Neural cell (in vitro differentiated cells): ENCODE measurements around the gene LBX2.

ENCODE experiments used
- EP300 ChIP-seq: fragments of 450-650 bp; conservative IDR thresholded peaks from 2 replicates; pipeline ENCODE4 v1.6.1; 2014; ENCODE audit warnings: antibody characterized with exemption, mild to moderate bottlenecking, moderate library complexity; ENCODE audit not compliant: poor library complexity, severe bottlenecking
- EZH2 ChIP-seq: fragments of 200-600, 300-800 bp; shearing (Covaris generic), sonication (generic); IDR thresholded peaks from 2 replicates; pipeline ENCODE4 v1.6.1; 2014; ENCODE audit warnings: antibody characterized with exemption, low read length, borderline replicate concordance, mild to moderate bottlenecking; ENCODE audit not compliant: insufficient read depth, poor library complexity, severe bottlenecking
- POLR2AphosphoS5 ChIP-seq: IDR thresholded peaks from 2 replicates; pipeline ENCODE4 v1.6.1; 2012
- RAD21 ChIP-seq: fragments of 450-650 bp; conservative IDR thresholded peaks from 2 replicates; pipeline ENCODE4 v1.6.1; 2014; ENCODE audit warnings: antibody characterized with exemption, mild to moderate bottlenecking, moderate library complexity
- SMC3 ChIP-seq: fragments of 450-650 bp; conservative IDR thresholded peaks from 2 replicates; pipeline ENCODE4 v1.6.1; 2014; ENCODE audit warnings: antibody characterized with exemption, mild to moderate bottlenecking, moderate library complexity; ENCODE audit not compliant: poor library complexity
- TAF1 ChIP-seq: IDR thresholded peaks from 2 replicates; pipeline ENCODE4 v1.6.1; 2012; ENCODE audit warnings: low read depth
- TF ChIP-seq, protein P1 (sequence below): fragments of 450-650 bp; IDR thresholded peaks from 2 replicates; pipeline ENCODE4 v1.5.1; 2014; ENCODE audit warnings: antibody characterized with exemption, mild to moderate bottlenecking, moderate library complexity; ENCODE audit not compliant: poor library complexity, severe bottlenecking

DNA sequence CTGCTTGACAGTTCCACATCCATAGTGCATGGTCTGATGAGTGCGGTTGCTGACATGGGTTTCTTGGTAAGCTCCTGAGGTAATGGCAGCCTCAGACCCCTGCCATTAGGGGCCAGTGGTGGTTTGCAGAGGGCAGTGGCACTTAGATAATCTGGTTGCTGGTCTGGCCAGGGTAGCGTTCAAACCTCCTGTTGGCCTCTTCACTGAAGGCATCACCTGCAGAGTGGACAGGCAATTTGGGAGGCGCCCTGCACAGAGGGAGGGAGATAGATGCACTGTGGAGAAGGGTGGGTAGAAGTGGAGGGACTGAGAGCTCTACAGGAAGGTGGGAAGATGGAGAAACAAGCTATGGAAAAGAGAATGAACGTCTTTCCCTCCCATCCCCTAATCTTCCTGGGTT, 34.1 kb upstream of the LBX2 start:
- TF ChIP-seq, protein P1, sequence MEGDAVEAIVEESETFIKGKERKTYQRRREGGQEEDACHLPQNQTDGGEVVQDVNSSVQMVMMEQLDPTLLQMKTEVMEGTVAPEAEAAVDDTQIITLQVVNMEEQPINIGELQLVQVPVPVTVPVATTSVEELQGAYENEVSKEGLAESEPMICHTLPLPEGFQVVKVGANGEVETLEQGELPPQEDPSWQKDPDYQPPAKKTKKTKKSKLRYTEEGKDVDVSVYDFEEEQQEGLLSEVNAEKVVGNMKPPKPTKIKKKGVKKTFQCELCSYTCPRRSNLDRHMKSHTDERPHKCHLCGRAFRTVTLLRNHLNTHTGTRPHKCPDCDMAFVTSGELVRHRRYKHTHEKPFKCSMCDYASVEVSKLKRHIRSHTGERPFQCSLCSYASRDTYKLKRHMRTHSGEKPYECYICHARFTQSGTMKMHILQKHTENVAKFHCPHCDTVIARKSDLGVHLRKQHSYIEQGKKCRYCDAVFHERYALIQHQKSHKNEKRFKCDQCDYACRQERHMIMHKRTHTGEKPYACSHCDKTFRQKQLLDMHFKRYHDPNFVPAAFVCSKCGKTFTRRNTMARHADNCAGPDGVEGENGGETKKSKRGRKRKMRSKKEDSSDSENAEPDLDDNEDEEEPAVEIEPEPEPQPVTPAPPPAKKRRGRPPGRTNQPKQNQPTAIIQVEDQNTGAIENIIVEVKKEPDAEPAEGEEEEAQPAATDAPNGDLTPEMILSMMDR, result no peak
- TF ChIP-seq TAF1 (no peak), SMC3 (no peak), EZH2 (no peak), EP300 (no peak), RAD21 (no peak), POLR2AphosphoS5 (no peak)
